GM18951 (cell line): Measurements from ENCODE around the gene ARPC2.

ENCODE experiments used
- POLR2A ChIP-seq: IDR thresholded peaks from 4 replicates; pipeline ENCODE4 v1.6.1; 2011; ENCODE audit warnings: mild to moderate bottlenecking; ENCODE audit not compliant: insufficient read length, insufficient read depth; ENCODE audit errors: extremely low read depth
- in situ Hi-C: fragments of 300-500 bp; cut with MboI; formaldehyde crosslinking; loops from one replicate; pipeline ENCODE4 v1.12.0; 2022; ENCODE audit warnings: low sequenced_read_pairs, mixed read lengths, inconsistent platforms; ENCODE audit not compliant: unreplicated experiment

The ARPC2 gene

DNA sequence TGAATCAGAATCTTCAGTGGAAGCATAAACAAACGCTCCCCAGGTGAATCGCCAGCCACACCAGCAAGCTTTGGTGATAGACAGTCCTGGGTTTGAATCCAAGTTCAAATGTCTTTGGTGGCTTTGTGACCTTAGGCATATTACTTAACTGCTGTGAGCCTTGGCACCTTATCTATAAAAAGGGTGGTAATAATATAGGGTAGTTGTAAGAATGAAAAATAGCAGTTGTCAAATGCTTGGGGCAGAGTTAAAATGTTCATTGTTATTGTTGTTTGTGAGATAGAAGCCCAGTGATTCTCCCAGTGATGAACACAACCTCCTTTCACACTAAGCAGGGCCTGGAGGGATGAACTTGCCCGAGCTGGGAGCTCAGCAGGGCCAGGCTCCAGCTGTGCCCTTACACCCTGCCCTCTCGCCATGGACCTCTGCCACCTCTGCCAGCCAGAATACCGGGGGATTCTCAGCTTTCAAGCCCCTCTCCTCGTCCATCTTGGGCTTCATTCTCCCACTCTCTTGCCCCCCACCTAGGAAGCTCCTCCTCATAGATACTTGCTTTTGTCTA is 81.4 kb downstream of the ARPC2 start:
- no peak for TF ChIP-seq POLR2A
- in situ Hi-C loops: no loop called here

- TF ChIP-seq POLR2A: no peak
- in situ Hi-C loops: no loop called here
These were observed 83.2 kb downstream of the ARPC2 start for GRCh38 chr2:218300141-218300540.

DNA sequence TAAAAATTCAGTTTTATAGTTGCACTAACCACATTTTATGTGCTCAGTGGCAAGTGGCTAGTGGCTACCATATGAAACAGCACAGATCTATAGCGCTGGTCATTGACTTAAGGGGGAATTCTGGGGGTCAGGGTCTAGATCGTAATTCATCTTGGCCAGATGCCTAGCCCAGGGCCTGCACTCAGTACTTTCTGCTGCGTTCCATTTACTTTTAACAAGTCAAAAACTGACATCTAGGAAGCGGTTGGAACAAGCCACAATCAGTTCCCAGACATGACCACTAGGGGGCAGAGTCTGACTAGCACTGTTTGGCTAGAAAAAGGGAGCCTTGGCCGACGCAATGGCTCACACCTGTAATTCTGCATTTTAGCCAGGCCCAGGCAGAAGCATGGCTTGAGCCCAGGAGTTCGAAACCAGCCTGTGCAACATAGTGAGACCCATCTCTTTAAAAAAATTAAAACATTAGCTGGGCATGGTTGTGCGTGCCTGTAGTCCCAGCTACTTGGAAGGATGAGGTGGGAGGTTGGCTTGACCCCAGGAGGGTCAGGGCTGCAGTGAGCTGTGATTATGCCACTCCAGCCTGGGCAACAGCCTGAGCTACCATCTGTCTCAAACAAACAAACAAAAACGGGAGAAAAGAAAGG is 84.3 kb downstream of the ARPC2 start:
- in situ Hi-C loops: no loop called here
- no peak for TF ChIP-seq POLR2A
